ENCODE data around the gene MARK3. TPM values are rescaled to one million over a fixed set of nuclear protein-coding genes. Genes with fewer than 3 reads are reported as not detected.
"Not testable (repeated sequence)": the region's sequence is repeated elsewhere in the genome, so short reads cannot be mapped to it uniquely, and the experiment has no call there.

MARK3 gene
- total RNA-seq, 1 donor from 2014 or later: 69.4 TPM

GRCh38 chr14:103501921-103502669, 116.9 kb downstream of the MARK3 start:
- peak; percentile 10 for DNase-seq (ENCODE audit: low spot score)
- intact Hi-C loops (cut with DNase I): no loop called here

GRCh38 chr14:103502877-103503276, 117.7 kb downstream of the MARK3 start:
- no peak for DNase-seq (ENCODE audit: low spot score)
- intact Hi-C loops (cut with DNase I): no loop called here

DNA sequence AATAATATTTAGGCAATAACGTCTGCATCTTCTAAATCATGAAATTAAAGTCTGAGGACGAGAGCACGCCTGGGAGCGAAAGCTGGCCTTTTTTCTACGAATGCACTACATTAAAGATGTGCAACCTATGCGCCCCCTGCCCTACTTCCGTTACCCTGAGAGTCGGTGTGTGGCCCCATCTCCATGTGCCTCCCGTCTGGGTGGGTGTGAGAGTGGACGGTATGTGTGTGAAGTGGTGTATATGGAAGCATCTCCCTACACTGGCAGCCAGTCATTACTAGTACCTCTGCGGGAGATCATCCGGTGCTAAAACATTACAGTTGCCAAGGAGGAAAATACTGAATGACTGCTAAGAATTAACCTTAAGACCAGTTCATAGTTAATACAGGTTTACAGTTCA, 118.1 kb downstream of the MARK3 start:
- DNase-seq (ENCODE audit: low spot score): no peak
- intact Hi-C loops (cut with DNase I): no loop called here

DNA sequence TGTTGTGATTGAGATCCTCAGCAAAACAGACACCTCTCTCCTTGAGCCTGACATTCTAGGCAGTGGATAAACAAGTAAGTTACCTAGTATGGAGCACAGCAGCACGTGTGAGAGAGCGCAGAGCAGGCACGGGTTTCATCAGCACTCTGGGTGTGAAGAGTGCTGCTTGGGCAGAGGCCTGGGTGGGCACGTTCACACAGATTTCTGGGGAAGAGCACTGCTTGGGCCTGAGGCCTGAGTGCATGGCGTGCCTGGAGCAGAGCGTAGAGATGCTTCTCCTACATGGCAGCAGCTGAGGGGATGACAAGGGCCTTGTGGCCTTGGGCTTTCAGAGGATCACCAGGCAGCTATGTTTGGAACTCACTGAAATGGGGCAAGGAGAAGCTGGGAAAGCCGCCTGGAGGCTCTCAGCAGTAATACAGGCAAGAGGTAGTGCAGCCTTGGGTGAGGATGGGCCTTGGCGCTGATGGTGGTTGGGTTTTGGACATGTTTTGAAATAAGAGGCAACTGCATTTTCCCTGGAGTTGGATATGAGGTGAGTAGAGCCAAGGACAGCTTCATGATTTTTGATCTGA, 119.9 kb downstream of the MARK3 start:
- DNase-seq (ENCODE audit: low spot score): no peak
- intact Hi-C loops (cut with DNase I): no loop called here

- no peak for DNase-seq (ENCODE audit: low spot score)
- intact Hi-C loops (cut with DNase I): no loop called here
These were observed 122.5 kb downstream of the MARK3 start for GRCh38 chr14:103507751-103508150.

DNA sequence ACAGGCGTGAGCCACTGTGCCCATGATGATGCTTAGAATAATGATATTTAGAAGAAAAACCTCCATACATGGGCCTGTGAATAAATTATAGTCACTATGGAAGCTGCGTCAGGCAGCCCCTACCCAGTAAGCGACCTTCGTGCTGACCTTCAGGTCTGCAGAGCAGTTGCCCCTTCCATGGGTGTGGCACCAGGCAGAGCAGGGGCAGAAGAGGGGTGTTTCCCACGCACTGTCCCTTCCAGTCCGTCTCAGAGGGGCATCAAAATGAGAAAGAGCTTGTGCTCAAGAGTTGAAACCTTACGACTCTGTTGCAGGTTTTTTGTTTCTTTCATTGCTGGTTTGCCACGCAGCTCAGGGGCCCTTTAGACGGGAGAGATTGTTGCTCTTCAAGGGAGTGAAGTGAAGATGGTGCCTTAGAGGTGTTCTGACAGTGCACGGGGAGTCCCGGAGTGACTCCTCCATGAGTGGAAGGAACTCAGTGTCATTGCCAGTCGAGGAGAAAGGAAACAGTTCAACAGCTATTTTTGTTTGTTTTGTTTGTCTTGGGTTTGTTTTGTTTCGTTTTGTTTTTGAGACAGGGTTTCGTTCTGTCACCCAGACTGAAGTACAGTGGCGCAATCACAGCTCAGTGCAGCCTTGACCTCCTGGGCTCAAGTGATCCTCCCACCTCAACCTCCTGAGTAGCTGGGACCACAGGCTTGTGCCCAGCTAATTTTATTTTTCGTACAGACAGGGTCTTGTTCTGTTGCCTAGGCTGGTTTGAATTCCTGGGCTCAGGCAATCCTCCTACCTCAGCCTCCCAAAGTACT, 123.5 kb downstream of the MARK3 start:
- intact Hi-C loops (cut with DNase I): no loop called here
- no peak for DNase-seq (ENCODE audit: low spot score)

GRCh38 chr14:103509864-103510723, 124.9 kb downstream of the MARK3 start:
- DNase-seq (ENCODE audit: low spot score): no peak
- intact Hi-C loops (cut with DNase I): no loop called here

DNA sequence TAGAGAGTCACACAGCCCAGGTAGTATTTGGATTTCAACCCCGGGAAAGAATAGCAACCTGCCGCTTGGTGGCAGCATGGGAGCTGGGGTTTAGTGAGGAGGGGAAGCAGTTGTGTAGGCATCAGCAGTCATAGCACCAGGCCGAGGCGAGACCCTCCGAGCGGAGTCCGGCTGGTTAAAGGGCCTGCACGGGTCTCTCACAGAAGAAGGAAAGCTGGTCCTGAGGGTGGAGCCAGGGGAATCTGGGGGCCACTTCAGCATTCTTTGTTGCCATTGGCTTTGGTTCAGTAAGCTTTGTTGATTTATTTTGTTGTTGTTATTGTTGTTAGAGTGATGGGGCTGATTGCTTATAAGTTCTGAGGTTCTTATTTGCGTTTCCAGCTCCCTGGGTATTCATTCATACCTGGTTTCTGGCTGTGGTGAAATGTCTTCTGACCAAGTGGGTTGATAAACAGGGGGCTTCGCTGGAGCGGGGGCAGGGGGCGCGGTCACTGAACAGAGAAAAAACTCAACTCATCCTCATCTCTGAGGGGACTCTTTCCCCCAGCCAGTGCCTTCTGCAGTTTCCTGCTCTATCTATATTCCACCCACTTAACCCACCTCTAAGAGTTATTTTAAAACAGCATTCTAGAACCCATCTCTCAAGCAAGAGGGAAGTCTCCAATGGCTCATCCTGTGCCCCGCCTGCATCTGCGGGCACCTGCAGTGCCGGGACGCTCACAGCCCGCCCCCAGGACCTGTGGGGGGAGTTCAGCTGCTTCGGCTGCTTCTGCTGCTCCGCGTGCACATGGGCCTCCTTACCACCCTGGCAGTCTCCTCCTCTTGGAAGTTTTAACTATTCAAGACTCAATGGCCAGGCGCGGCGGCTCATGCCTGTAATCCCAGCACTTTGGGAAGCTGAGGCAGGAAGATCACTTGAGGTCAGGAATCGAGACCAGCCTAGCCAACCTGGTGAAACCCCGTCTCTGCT, 125.8 kb downstream of the MARK3 start:
- intact Hi-C loops (cut with DNase I): no loop called here
- peak; percentile 56 for DNase-seq (ENCODE audit: low spot score)

DNA sequence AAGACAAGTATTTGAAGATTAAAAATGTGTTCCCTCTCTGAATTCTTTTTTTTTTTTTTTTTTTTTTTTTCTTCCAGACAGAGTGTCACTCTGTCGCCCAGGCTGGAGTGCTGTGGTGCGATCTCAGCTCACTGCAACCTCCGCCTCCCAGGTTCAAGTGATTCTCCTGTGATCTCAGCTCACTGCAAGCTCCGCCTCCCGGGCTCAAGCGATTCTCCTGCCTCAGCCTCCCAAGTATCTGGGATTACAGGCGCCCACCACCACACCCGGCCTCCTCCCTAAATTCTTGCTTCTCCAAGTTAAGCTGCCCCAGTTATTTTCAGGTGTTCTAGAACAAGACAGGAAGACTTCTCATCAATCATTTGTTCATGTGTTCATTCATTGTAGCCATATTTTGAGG, 127.0 kb downstream of the MARK3 start:
- intact Hi-C loops (cut with DNase I): not testable (repeated sequence)
- DNase-seq (ENCODE audit: low spot score): peak; percentile 7

DNA sequence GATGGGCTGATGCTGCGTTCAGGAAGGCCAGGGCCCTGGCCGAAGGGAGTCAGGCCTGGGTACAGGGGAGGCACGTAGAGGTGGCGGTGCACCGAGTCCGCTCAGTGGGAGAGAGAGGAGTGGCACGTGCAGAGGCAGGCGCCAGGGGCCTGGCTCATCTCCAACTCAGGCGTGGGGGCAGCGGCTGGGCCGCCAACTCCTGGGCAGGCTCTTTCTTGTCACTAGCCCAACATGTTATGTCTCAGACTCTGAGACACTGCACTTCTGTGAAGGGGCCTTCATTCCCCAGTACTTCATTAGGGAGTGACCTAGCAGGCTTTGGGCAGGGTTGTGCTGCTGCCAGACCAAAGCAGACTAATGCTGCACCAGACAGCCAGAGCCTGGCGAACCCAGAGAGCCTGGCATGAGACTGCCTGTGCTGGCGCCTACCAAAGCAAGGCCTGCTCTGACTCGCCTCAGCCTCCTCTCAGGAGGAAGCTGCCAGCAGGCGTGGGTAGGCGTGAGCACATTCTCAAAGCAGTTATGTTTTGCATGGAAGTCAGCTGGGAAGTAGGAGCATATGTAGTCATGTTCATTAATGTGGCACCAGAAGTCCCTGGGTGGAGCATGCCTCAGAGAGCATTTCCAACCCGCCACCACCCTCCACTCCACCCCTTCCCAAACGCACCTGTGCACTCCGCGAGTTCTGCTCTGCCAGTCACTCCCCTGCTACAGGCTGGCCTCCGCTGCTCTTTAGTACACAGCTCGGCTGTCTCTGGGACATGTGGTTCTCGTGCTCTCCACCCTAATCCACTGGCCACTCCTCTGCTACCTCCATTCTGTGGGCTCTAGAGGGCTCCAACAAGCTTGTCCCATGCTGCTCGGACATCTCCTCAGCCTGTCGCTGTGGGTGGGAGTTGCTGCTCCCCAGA, 127.7 kb downstream of the MARK3 start:
- intact Hi-C loops (cut with DNase I): no loop called here
- DNase-seq (ENCODE audit: low spot score): peak; percentile 77

GRCh38 chr14:103514596-103515421, 129.6 kb downstream of the MARK3 start:
- no peak for DNase-seq (ENCODE audit: low spot score)
- intact Hi-C loops (cut with DNase I): no loop called here

- intact Hi-C loops (cut with DNase I): no loop called here
- DNase-seq (ENCODE audit: low spot score): no peak
These were observed 131.4 kb downstream of the MARK3 start for GRCh38 chr14:103516426-103517173.

GRCh38 chr14:103517174-103517566, 132.0 kb downstream of the MARK3 start:
- DNase-seq (ENCODE audit: low spot score): no peak
- intact Hi-C loops (cut with DNase I): no loop called here

DNA sequence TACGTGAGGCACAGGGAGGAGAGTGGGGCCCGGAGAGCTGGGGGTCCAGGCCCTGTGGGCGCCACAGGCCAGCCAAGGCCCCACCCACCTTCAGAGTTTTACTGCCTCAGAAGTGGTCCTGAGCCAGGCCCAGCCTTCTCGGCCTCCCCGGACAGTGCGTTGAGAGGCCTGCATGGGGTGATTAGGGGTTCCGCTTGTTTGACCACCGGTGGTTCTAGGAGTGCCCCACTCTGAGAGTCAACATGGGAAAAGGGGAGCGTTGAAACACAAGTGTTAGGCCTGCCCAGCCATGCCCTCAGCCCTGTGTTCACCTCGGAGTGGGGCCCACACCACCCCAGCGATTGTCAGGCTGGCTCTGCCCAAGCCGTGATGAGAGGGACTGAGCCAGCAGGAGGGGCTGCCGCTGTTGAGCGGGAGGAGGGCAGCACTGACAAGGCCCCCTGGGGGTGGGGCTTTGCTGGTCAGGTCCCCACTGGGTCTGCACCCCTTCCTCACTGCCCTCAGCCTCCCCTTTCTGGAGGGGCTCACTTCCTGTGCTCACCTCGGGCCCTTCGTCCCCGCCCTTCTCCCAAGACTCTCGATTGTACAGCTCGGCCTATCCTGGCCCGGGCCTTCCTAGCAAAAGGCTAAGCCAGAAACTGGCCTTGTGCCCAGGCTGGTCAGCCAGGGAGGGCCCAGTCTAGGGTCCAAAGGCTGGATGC, 132.7 kb downstream of the MARK3 start:
- intact Hi-C loops (cut with DNase I): loop anchor here (2.0 kb wide), 1 partner anchor 29 kb away; no protein-coding TSS in a partner anchor
- peak; percentile 76 for DNase-seq (ENCODE audit: low spot score)

DNA sequence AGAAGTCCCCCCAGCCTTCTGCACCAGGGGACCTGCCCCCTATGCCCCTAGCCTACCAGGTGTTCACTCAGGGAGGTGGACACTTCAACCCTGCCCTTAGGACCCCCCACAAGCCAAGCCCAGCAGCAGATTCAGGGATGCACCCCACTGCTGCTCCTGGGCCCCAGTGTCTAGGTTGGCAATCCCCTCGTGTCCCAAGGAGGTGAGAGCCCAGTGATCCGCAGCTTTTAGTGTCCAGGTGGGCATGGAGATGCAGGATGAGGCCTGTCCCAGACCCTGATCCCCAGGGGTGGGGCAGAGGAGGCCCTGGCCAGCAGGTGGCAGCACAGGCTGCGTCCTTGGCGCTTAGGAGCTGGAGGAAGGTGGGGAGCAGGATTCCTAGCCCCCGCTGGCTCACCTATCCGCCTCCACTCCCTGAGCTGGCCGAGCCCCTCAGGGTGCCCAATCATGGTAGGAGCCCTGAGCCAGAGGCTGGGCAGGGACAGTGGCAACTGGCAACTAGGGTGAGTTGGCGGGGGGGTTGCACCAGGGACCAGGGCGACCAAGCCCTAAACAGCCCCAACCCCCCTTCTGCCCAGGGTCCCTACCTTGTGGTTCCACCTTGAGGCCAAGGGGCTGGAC, 133.3 kb downstream of the MARK3 start:
- peak; percentile 85 for DNase-seq (ENCODE audit: low spot score)
- intact Hi-C loops (cut with DNase I): loop anchor here (2.0 kb wide), 1 partner anchor 28 kb away; no protein-coding TSS in a partner anchor
